Stimulated activated CD8-positive, alpha-beta memory T cell treated with anti-CD3 and anti-CD28 coated beads, Interleukin-2, amount 100 ng/mL, for 1 hour (primary cell): ENCODE data around the gene KIF1B.
"Not testable (repeated sequence)": the region's sequence is repeated elsewhere in the genome, so short reads cannot be mapped to it uniquely, and the experiment has no call there.

Experiments
- DNase-seq, 2 donors: peaks; one replicate each; pipeline ENCODE4 v3.0.0-alpha.2; 2020; ENCODE audit warnings: low read depth in 2 of 2

KIF1B gene

GRCh38 chr1:10237157-10237539 is 26.8 kb downstream of the KIF1B start:
- no peak for DNase-seq

GRCh38 chr1:10242135-10242534 is 31.8 kb downstream of the KIF1B start:
- no peak for DNase-seq

GRCh38 chr1:10242811-10243210 is 32.4 kb downstream of the KIF1B start:
- no peak for DNase-seq

GRCh38 chr1:10245674-10246073 is 35.3 kb downstream of the KIF1B start:
- DNase-seq, result no peak

- no peak for DNase-seq
Observed at GRCh38 chr1:10249808-10250457, 39.6 kb downstream of the KIF1B start.

GRCh38 chr1:10250663-10251062 is 40.3 kb downstream of the KIF1B start:
- no peak for DNase-seq

- DNase-seq, result not testable (repeated sequence)
Observed at GRCh38 chr1:10251325-10252108, 41.1 kb downstream of the KIF1B start.

GRCh38 chr1:10252508-10252907 is 42.1 kb downstream of the KIF1B start:
- no peak for DNase-seq

GRCh38 chr1:10253149-10253548 is 42.8 kb downstream of the KIF1B start:
- DNase-seq, result no peak

GRCh38 chr1:10253755-10254154 is 43.4 kb downstream of the KIF1B start:
- no peak for DNase-seq

GRCh38 chr1:10257851-10258250 is 47.5 kb downstream of the KIF1B start:
- no peak for DNase-seq

GRCh38 chr1:10259547-10259946 is 49.2 kb downstream of the KIF1B start:
- DNase-seq, result not testable (repeated sequence)

- no peak for DNase-seq
Observed at GRCh38 chr1:10263450-10264082, 53.2 kb downstream of the KIF1B start.

GRCh38 chr1:10265027-10265426 is 54.7 kb downstream of the KIF1B start:
- DNase-seq, result no peak

- DNase-seq, result no peak
Observed at GRCh38 chr1:10265900-10266299, 55.5 kb downstream of the KIF1B start.

GRCh38 chr1:10267319-10267718 is 56.9 kb downstream of the KIF1B start:
- no peak for DNase-seq

GRCh38 chr1:10267921-10268320 is 57.6 kb downstream of the KIF1B start:
- no peak for DNase-seq

- no peak for DNase-seq
Observed at GRCh38 chr1:10271090-10271489, 60.7 kb downstream of the KIF1B start.

- no peak for DNase-seq
Observed at GRCh38 chr1:10271869-10272268, 61.5 kb downstream of the KIF1B start.

GRCh38 chr1:10272274-10272673 is 61.9 kb downstream of the KIF1B start:
- DNase-seq, result no peak

- DNase-seq, result no peak
Observed at GRCh38 chr1:10278880-10279279, 68.5 kb downstream of the KIF1B start.

GRCh38 chr1:10280439-10281350 is 70.3 kb downstream of the KIF1B start:
- no peak for DNase-seq
